K562 (cell line): ENCODE data around the gene GPR42. TPM values are rescaled to one million over a fixed set of nuclear protein-coding genes. Genes with fewer than 3 reads are reported as not detected.

Experiments used
- ATAC-seq: fragments of 200-7000 bp; cut with Tn5 transposase; 3 replicates; pipeline ENCODE4 v1.9.1; 2020; ENCODE audit warnings: moderate library complexity
- BruUV-seq: library from RNA; stranded (reverse); fragments of 400-500 nt; replicated peaks from 2 replicates; lab custom pipeline; 2021; lab: Mats Ljungman, UMichigan
- CTCF ChIA-PET: fragments of 300-600 bp; formaldehyde crosslinking; extraction: SDS; loops from one replicate; lab custom pipeline; 2021; ENCODE audit warnings: low intra/inter-chr PET ratio; lab: Yijun Ruan, JAX
- POLR2A ChIA-PET: fragments of 300-600, 350-650 bp; sonication (Branson Sonifier 250); formaldehyde crosslinking; extraction: SDS; loops from one replicate; lab custom pipeline; 2021; ENCODE audit warnings: antibody characterized with exemption, inconsistent platforms; lab: Yijun Ruan, JAX
- DNase-seq, 4 experiments: peaks; one replicate each; pipeline versions ENCODE4 v3.0.0 to v3.0.0-alpha.2; 2011 to 2018; ENCODE audit warnings: low spot score in 3 of 4, mixed read lengths in 3 of 4; ENCODE audit errors: extremely low read depth in 1 of 4
- FAIRE-seq: peaks from 2 replicates; lab custom pipeline; 2011; peaks lifted over from hg19 to GRCh38; lab: Jason Lieb, UNC
- H2AFZ ChIP-seq: 2 replicates; pipeline ENCODE4 v1.6.0; 2011; ENCODE audit warnings: low read depth, low read length, control low read depth, inconsistent platforms
- H3K27ac ChIP-seq: fragments of 200-600 bp; 3 replicates; pipeline ENCODE4 v1.8.0; 2011; ENCODE audit warnings: low read depth, mild to moderate bottlenecking, control low read depth, inconsistent platforms, low read length, moderate library complexity, mixed read lengths; ENCODE audit errors: extremely low read depth
- H3K27me3 ChIP-seq, 2 experiments: fragments of 300-600 bp in 1 of 2; 2 replicates in 1 of 2; 3 replicates in 1 of 2; pipeline versions ENCODE4 v1.6.0 to v1.8.0; 2011; ENCODE audit warnings: inconsistent platforms in 2 of 2, low read length in 2 of 2, mild to moderate bottlenecking in 1 of 2, mixed read lengths in 1 of 2, moderate library complexity in 1 of 2; ENCODE audit not compliant: control insufficient read depth in 2 of 2, insufficient read depth in 2 of 2
- H3K36me3 ChIP-seq: fragments of 300-600 bp; 3 replicates; pipeline ENCODE4 v1.8.0; 2011; ENCODE audit warnings: mild to moderate bottlenecking, low read length, inconsistent platforms; ENCODE audit not compliant: control insufficient read depth, insufficient read depth
- H3K4me1 ChIP-seq, 2 experiments: fragments of 200-600 bp in 1 of 2; replicated peaks in 1 of 2; 2 replicates in 1 of 2; 3 replicates in 1 of 2; pipeline versions ENCODE4 v1.5.1 to v1.8.0; 2011; ENCODE audit warnings: inconsistent platforms in 2 of 2, low read length in 2 of 2, mild to moderate bottlenecking in 1 of 2, mixed read lengths in 1 of 2, moderate library complexity in 1 of 2; ENCODE audit not compliant: control insufficient read depth in 2 of 2, insufficient read depth in 2 of 2
- H3K4me2 ChIP-seq: 2 replicates; pipeline ENCODE4 v1.6.1; 2011; ENCODE audit warnings: low read length, control low read depth, inconsistent platforms, mixed read lengths; ENCODE audit not compliant: insufficient read depth
- H3K4me3 ChIP-seq: fragments of 200-600 bp; sonication (generic), shearing (Covaris generic); 2 replicates; pipeline ENCODE4 v1.5.1; 2016; ENCODE audit warnings: control low read depth, inconsistent platforms
- H3K79me2 ChIP-seq: fragments of 200-600 bp; 3 replicates; pipeline ENCODE4 v1.8.0; 2011; ENCODE audit warnings: low read length, inconsistent platforms; ENCODE audit not compliant: control insufficient read depth, insufficient read depth
- H3K9ac ChIP-seq, 2 experiments: 2 replicates each; pipeline versions ENCODE4 v1.6.0 to v1.6.1; 2011; ENCODE audit warnings: low read depth in 2 of 2, low read length in 2 of 2, control low read depth in 1 of 2, inconsistent platforms in 1 of 2, mild to moderate bottlenecking in 1 of 2, mixed read lengths in 1 of 2; ENCODE audit not compliant: insufficient read depth in 1 of 2
- H3K9me1 ChIP-seq: one replicate; pipeline ENCODE4 v1.6.0; 2011; ENCODE audit warnings: inconsistent platforms, mild to moderate bottlenecking, low read length, moderate library complexity; ENCODE audit not compliant: control insufficient read depth, insufficient read depth
- H3K9me3 ChIP-seq: replicated peaks from 2 replicates; pipeline ENCODE4 v1.5.1; 2011; ENCODE audit warnings: low read depth, low read length, inconsistent platforms; ENCODE audit not compliant: control insufficient read depth, insufficient read depth
- H4K20me1 ChIP-seq: replicated peaks from 2 replicates; pipeline ENCODE4 v1.6.1; 2011; ENCODE audit warnings: low read length, inconsistent platforms, mixed read lengths; ENCODE audit not compliant: control insufficient read depth, insufficient read depth
- BRD4 ChIP-seq: fragments of 200-600 bp; sonication (generic); IDR thresholded peaks from 2 replicates; pipeline ENCODE4 v1.6.1; 2017; ENCODE audit warnings: inconsistent platforms
- FOXJ2 ChIP-seq: fragments of 200-800 bp; sonication (Bioruptor generic); IDR thresholded peaks from 2 replicates; pipeline ENCODE4 v1.6.1; 2016; ENCODE audit warnings: missing genetic modification characterization, missing compliant biosample characterization
- TEAD1 ChIP-seq, 2 experiments: fragments of 450-650 bp in 1 of 2; sonication (generic) in 1 of 2; formaldehyde crosslinking; IDR thresholded peaks; 2 replicates each; pipeline versions ENCODE4 v1.4.0 to v1.8.0; 2020 to 2022; ENCODE audit warnings: mild to moderate bottlenecking in 2 of 2, missing genetic modification reagents in 1 of 2
- ZFPM2 ChIP-seq: fragments of 250-450 bp; sonication (Bioruptor Pico); IDR thresholded peaks from 2 replicates; pipeline ENCODE4 v1.5.1; 2022; ENCODE audit warnings: mild to moderate bottlenecking
- ZNF561 ChIP-seq: fragments of 450-650 bp; formaldehyde crosslinking; conservative IDR thresholded peaks from 2 replicates; pipeline ENCODE4 v1.4.0; 2020; ENCODE audit warnings: mild to moderate bottlenecking, moderate library complexity
- WGBS: fragments of 100-300 bp; shearing (Covaris generic); methylation state at CpG from one replicate; pipeline ENCODE4 v1.1.6; 2016; ENCODE audit warnings: low coverage, mixed read lengths; ENCODE audit not compliant: insufficient coverage; ENCODE audit errors: missing lambda C conversion rate; 5-methylcytosine and 5-hydroxymethylcytosine counted together
- in situ Hi-C: fragments of 300-500 bp; cut with MboI; formaldehyde crosslinking; loops from 4 replicates; pipeline ENCODE4 v1.15.0; 2018; ENCODE audit warnings: inconsistent platforms, mixed read lengths
- intact Hi-C: fragments of 100-400 bp; cut with micrococcal nuclease; formaldehyde crosslinking; loops from 2 replicates; pipeline ENCODE4 v1.14.2; 2022
- polyA plus RNA-seq, 8 experiments: library from polyadenylated mRNA; depleted of rRNA in 4 of 8; stranded (reverse) in 5 of 8; unstranded in 3 of 8; fragments of >200 nt; fragmentation: Nextera tagmentation in 2 of 8; fragmentation: Illumina TruSeq in 1 of 8; extraction: Ambion mirVana in 2 of 8; extraction: Trizol in 1 of 8; gene quantifications; 2 replicates each; pipeline versions ENCODE4 v1.2.1 to v1.2.3, GENCODE V29; 2011 to 2014; ENCODE audit warnings: inconsistent platforms in 1 of 8, missing spikeins in 1 of 8
- total RNA-seq, 7 experiments: library from RNA; depleted of rRNA in 6 of 7; stranded (reverse); fragments of >200 nt in 6 of 7; fragmentation: Illumina TruSeq in 2 of 7; extraction: Trizol in 2 of 7; gene quantifications; 2 replicates each; pipeline versions ENCODE4 v1.2.1 to v1.2.3, GENCODE V29; 2011 to 2021; ENCODE audit warnings: low replicate concordance in 1 of 7
- TF ChIP-seq, protein P1 (sequence below): fragments of 200-800 bp; sonication (Bioruptor generic); IDR thresholded peaks from 2 replicates; pipeline ENCODE4 v1.6.1; 2016; ENCODE audit warnings: missing genetic modification characterization, missing compliant biosample characterization
- TF ChIP-seq, protein P2 (sequence below): fragments of 150-350 bp; IDR thresholded peaks from 2 replicates; pipeline ENCODE4 v1.6.1; 2014; ENCODE audit warnings: low read depth, mild to moderate bottlenecking, low read length, borderline replicate concordance

GPR42 gene
- total and polyA plus RNA-seq, 9 of the 15 experiments (the other 6 are each of a cell fraction or from before 2014, with no cell fraction given): not detected

DNA sequence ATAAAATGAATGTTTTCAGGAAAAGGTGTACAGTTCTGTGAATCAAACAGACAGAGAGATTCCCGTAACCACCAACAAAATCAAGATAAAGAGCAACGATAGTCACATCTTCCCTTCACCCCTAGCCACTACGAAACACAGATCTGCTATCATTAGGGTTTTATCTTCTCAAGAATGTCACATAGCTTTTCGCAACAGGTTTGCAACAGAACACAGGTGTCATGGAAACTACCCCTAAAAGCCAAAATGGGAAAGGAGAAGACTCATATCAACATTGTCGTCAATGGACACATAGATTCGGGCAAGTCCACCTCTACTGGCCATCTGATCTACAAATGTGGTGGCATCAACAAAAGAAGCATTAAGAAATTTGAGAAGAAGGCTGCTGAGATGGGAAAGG lies 11.1 kb downstream of the GPR42 start:
- Histone ChIP-seq H3K36me3 (no peaks in the 10 kb centered on the region), H3K79me2 (no peaks in the 10 kb centered on the region)
- intact Hi-C loops: no loop called here
- TF ChIP-seq ZNF561 (no peak), FOXJ2 (tag) (0 out of 2 replicates have a peak, but pooled peaks have one; percentile 52), TEAD1 (CRISPR knock-in tag; IDR thresholded peaks at IDR 0.05) (0 out of 4 replicates have a peak, but pooled peaks of 1 of the 2 experiments have one; percentile 40)
- TF ChIP-seq, all 486 proteins: peak for 2
- POLR2A ChIA-PET: no interaction called here
- H3K27me3 ChIP-seq: no peaks in the 10 kb centered on the region
- CTCF ChIA-PET: no interaction called here
- no peak overlapping the region for H3K4me3 ChIP-seq
- H3K9ac ChIP-seq: no peak overlapping the region
- BruUV-seq: no TSS peak
- H3K4me2 ChIP-seq: no peak overlapping the region
- WGBS: 43% methylated on average over 6 of the region's 6 CpGs
- in situ Hi-C loops: no loop called here
- H3K27ac ChIP-seq: no peak overlapping the region
- no peaks in the 10 kb centered on the region for H4K20me1 ChIP-seq
- H2AFZ ChIP-seq: no peak overlapping the region
- DNase-seq (no peak), FAIRE-seq (no peak), ATAC-seq (no peak)
- peaks cover 17 to 29% of the 10 kb centered on the region in 2 experiments; a peak in 4 of 5 replicates for H3K4me1 ChIP-seq
- no peaks in the 10 kb centered on the region; the same call in none of the 2 replicates for H3K9me3 ChIP-seq
- H3K9me1 ChIP-seq: no peaks in the 10 kb centered on the region

DNA sequence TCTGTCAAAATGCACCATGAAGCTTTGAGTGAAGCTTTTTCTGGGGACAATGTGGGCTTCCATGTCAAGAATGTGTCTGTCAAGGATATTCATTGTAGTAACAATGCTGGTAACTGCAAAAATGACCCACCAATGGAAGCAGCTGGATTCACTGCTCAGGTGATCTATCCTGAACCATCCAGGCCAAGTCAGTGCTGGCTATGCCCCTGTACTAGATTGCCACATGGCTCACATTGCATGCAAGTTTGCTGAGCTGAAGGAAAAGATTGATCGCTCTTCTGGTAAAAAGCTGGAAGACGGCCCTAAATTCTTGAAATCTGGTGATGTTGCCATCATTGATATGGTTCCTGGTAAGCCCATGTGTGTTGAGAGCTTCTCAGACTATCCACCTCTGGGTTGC lies 12.7 kb downstream of the GPR42 start:
- Histone ChIP-seq H4K20me1 (no peaks in the 10 kb centered on the region), H3K4me3 (no peak overlapping the region), H3K27me3 (no peaks in the 10 kb centered on the region), H3K27ac (no peak overlapping the region), H3K4me1 (peaks cover 20 to 33% of the 10 kb centered on the region in 2 experiments; a peak in 4 of 5 replicates), H2AFZ (no peak overlapping the region), H3K36me3 (no peaks in the 10 kb centered on the region), H3K4me2 (no peak overlapping the region), H3K9ac (no peak overlapping the region), H3K9me1 (no peaks in the 10 kb centered on the region), H3K79me2 (no peaks in the 10 kb centered on the region), H3K9me3 (no peaks in the 10 kb centered on the region; the same call in none of the 2 replicates)
- FAIRE-seq (no peak), ATAC-seq (no peak), DNase-seq (no peak)
- intact Hi-C loops: no loop called here
- ChIA-PET POLR2A (no interaction called here), CTCF (no interaction called here)
- no TSS peak for BruUV-seq
- in situ Hi-C loops: no loop called here
- WGBS: 45% methylated on average over 2 of the region's 2 CpGs
- TF ChIP-seq, protein P1, sequence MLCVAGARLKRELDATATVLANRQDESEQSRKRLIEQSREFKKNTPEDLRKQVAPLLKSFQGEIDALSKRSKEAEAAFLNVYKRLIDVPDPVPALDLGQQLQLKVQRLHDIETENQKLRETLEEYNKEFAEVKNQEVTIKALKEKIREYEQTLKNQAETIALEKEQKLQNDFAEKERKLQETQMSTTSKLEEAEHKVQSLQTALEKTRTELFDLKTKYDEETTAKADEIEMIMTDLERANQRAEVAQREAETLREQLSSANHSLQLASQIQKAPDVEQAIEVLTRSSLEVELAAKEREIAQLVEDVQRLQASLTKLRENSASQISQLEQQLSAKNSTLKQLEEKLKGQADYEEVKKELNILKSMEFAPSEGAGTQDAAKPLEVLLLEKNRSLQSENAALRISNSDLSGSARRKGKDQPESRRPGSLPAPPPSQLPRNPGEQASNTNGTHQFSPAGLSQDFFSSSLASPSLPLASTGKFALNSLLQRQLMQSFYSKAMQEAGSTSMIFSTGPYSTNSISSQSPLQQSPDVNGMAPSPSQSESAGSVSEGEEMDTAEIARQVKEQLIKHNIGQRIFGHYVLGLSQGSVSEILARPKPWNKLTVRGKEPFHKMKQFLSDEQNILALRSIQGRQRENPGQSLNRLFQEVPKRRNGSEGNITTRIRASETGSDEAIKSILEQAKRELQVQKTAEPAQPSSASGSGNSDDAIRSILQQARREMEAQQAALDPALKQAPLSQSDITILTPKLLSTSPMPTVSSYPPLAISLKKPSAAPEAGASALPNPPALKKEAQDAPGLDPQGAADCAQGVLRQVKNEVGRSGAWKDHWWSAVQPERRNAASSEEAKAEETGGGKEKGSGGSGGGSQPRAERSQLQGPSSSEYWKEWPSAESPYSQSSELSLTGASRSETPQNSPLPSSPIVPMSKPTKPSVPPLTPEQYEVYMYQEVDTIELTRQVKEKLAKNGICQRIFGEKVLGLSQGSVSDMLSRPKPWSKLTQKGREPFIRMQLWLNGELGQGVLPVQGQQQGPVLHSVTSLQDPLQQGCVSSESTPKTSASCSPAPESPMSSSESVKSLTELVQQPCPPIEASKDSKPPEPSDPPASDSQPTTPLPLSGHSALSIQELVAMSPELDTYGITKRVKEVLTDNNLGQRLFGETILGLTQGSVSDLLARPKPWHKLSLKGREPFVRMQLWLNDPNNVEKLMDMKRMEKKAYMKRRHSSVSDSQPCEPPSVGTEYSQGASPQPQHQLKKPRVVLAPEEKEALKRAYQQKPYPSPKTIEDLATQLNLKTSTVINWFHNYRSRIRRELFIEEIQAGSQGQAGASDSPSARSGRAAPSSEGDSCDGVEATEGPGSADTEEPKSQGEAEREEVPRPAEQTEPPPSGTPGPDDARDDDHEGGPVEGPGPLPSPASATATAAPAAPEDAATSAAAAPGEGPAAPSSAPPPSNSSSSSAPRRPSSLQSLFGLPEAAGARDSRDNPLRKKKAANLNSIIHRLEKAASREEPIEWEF: no peak
- TF ChIP-seq ZFPM2 (CRISPR knock-in tag) (no peak), BRD4 (no peak)
- TF ChIP-seq, protein P2, sequence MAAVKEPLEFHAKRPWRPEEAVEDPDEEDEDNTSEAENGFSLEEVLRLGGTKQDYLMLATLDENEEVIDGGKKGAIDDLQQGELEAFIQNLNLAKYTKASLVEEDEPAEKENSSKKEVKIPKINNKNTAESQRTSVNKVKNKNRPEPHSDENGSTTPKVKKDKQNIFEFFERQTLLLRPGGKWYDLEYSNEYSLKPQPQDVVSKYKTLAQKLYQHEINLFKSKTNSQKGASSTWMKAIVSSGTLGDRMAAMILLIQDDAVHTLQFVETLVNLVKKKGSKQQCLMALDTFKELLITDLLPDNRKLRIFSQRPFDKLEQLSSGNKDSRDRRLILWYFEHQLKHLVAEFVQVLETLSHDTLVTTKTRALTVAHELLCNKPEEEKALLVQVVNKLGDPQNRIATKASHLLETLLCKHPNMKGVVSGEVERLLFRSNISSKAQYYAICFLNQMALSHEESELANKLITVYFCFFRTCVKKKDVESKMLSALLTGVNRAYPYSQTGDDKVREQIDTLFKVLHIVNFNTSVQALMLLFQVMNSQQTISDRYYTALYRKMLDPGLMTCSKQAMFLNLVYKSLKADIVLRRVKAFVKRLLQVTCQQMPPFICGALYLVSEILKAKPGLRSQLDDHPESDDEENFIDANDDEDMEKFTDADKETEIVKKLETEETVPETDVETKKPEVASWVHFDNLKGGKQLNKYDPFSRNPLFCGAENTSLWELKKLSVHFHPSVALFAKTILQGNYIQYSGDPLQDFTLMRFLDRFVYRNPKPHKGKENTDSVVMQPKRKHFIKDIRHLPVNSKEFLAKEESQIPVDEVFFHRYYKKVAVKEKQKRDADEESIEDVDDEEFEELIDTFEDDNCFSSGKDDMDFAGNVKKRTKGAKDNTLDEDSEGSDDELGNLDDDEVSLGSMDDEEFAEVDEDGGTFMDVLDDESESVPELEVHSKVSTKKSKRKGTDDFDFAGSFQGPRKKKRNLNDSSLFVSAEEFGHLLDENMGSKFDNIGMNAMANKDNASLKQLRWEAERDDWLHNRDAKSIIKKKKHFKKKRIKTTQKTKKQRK: no peak
